Measurements from ENCODE around the gene DGCR8.

DGCR8 gene

DNA sequence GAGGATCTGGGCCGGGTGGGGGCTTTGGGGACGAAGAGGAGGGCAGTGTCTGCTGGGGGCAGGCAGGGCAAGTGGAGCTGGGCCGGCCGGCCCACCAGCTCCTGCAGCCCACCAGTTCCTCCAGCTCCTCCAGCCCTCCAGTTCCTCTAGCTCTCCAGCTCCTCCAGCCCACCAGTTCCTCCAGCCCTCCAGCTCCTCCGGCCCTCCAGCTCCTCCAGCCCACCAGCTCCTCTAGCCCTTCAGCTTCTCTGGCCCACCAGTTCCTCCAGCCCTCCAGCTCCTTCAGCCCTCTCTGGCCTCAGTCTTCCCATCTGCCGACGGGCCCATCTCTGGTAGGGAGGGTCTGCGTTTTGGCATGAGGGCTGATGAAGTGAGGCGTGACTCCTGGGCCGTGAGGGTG, 80.0 kb downstream of the DGCR8 start:
- Histone ChIP-seq H3K9ac (ENCODE audit: low read length) (no peak overlapping the region), H3K27me3 (ENCODE audit: control insufficient read depth in 1 of 2, insufficient read depth in 2 of 2, low read length in 2 of 2) (peaks cover 0 to 25% of the 10 kb centered on the region in 2 donors), H3K4me1 (ENCODE audit: insufficient read depth, low read length) (no peaks in the 10 kb centered on the region), H3K9me3 (ENCODE audit: low read length) (no peaks in the 10 kb centered on the region), H3K36me3 (ENCODE audit: insufficient read depth, low read length) (no peaks in the 10 kb centered on the region), H3K4me3 (ENCODE audit: low read depth in 1 of 2, low read length in 2 of 2) (no peak overlapping the region), H3K27ac (ENCODE audit: low read depth, low read length) (no peak overlapping the region)
